ENCODE results near the gene GARNL3. TPM values are rescaled to one million over a fixed set of nuclear protein-coding genes. Genes with fewer than 3 reads are reported as not detected.
A peak's percentile ranks its signal among the peaks of the same experiment; 100 is the strongest.

Gene GARNL3
- total and polyA plus RNA-seq, 2 of the 13 experiments (the other 11 are each of a cell fraction or from before 2014, with no cell fraction given) = 3.9 to 11.0 TPM

GRCh38 chr9:127390563-127390962 lies 126.0 kb downstream of the GARNL3 start (continued):
- TF ChIP-seq, protein P1, sequence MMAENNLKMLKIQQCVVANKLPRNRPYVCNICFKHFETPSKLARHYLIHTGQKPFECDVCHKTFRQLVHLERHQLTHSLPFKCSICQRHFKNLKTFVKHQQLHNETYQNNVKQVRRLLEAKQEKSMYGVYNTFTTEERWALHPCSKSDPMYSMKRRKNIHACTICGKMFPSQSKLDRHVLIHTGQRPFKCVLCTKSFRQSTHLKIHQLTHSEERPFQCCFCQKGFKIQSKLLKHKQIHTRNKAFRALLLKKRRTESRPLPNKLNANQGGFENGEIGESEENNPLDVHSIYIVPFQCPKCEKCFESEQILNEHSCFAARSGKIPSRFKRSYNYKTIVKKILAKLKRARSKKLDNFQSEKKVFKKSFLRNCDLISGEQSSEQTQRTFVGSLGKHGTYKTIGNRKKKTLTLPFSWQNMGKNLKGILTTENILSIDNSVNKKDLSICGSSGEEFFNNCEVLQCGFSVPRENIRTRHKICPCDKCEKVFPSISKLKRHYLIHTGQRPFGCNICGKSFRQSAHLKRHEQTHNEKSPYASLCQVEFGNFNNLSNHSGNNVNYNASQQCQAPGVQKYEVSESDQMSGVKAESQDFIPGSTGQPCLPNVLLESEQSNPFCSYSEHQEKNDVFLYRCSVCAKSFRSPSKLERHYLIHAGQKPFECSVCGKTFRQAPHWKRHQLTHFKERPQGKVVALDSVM (CRISPR knock-in tag; IDR thresholded peaks at IDR 0.05) = peak; percentile 40; the same call in 1 of the 2 replicates
- peak; percentile 69 for TF ChIP-seq GATAD1 (CRISPR knock-in tag; IDR thresholded peaks at IDR 0.05)
- peak; percentile 98 for TF ChIP-seq JUN (CRISPR knock-in tag; IDR thresholded peaks at IDR 0.05)
- no peak for TF ChIP-seq NFE2L2 (IDR thresholded peaks at IDR 0.05; ENCODE audit: low read length)
- no peak for TF ChIP-seq ZNF737 (CRISPR knock-in tag; IDR thresholded peaks at IDR 0.05; ENCODE audit: borderline replicate concordance)
- TF ChIP-seq ZNF281 (CRISPR knock-in tag; IDR thresholded peaks at IDR 0.05; ENCODE audit: borderline replicate concordance) = no peak; the same call in 1 of the 2 replicates
- peak; percentile 83 for TF ChIP-seq BCL6 (CRISPR knock-in tag; IDR thresholded peaks at IDR 0.05)
- TF ChIP-seq IRX3 (CRISPR knock-in tag; IDR thresholded peaks at IDR 0.05; ENCODE audit: borderline replicate concordance, low read depth) = no peak
- no peak for TF ChIP-seq ZNF510 (CRISPR knock-in tag; IDR thresholded peaks at IDR 0.05; ENCODE audit: low read depth)
- TF ChIP-seq NRL (CRISPR knock-in tag; IDR thresholded peaks at IDR 0.05; ENCODE audit: borderline replicate concordance) = no peak; the same call in 1 of the 2 replicates
- TF ChIP-seq, protein P2, sequence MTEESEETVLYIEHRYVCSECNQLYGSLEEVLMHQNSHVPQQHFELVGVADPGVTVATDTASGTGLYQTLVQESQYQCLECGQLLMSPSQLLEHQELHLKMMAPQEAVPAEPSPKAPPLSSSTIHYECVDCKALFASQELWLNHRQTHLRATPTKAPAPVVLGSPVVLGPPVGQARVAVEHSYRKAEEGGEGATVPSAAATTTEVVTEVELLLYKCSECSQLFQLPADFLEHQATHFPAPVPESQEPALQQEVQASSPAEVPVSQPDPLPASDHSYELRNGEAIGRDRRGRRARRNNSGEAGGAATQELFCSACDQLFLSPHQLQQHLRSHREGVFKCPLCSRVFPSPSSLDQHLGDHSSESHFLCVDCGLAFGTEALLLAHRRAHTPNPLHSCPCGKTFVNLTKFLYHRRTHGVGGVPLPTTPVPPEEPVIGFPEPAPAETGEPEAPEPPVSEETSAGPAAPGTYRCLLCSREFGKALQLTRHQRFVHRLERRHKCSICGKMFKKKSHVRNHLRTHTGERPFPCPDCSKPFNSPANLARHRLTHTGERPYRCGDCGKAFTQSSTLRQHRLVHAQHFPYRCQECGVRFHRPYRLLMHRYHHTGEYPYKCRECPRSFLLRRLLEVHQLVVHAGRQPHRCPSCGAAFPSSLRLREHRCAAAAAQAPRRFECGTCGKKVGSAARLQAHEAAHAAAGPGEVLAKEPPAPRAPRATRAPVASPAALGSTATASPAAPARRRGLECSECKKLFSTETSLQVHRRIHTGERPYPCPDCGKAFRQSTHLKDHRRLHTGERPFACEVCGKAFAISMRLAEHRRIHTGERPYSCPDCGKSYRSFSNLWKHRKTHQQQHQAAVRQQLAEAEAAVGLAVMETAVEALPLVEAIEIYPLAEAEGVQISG (CRISPR knock-in tag; IDR thresholded peaks at IDR 0.05) = peak; percentile 70
- TF ChIP-seq RARG (CRISPR knock-in tag; IDR thresholded peaks at IDR 0.05; ENCODE audit: low read depth) = no peak
- no peak for TF ChIP-seq TRAFD1 (CRISPR knock-in tag; IDR thresholded peaks at IDR 0.05; ENCODE audit: borderline replicate concordance)
- peak; percentile 74; the same call in 1 of the 2 replicates for TF ChIP-seq YEATS2 (CRISPR knock-in tag; IDR thresholded peaks at IDR 0.05; ENCODE audit: borderline replicate concordance)
- no peak for TF ChIP-seq ZNF615 (CRISPR knock-in tag; IDR thresholded peaks at IDR 0.05; ENCODE audit: borderline replicate concordance)
- no peak for TF ChIP-seq MXD3 (CRISPR knock-in tag; IDR thresholded peaks at IDR 0.05)
- no peak for TF ChIP-seq TOE1 (CRISPR knock-in tag; IDR thresholded peaks at IDR 0.05)
- peak; percentile 70 for TF ChIP-seq ZNF501 (CRISPR knock-in tag; IDR thresholded peaks at IDR 0.05)
- TF ChIP-seq CENPT (CRISPR knock-in tag; IDR thresholded peaks at IDR 0.05; ENCODE audit: low read depth) = no peak
- peak; percentile 94 for TF ChIP-seq HMG20B (CRISPR knock-in tag; conservative IDR thresholded peaks at IDR 0.05)
- no peak for TF ChIP-seq ZNF678 (CRISPR knock-in tag; IDR thresholded peaks at IDR 0.05)
